Measurements from ENCODE around the gene SLC9A1.
A peak's percentile ranks its signal among the peaks of the same experiment; 100 is the strongest.

The SLC9A1 gene

GRCh38 chr1:27101696-27102095, 53.2 kb downstream of the SLC9A1 start:
- DNase-seq = no peak

- no peak for DNase-seq
Measured at GRCh38 chr1:27101054-27101491, 53.9 kb downstream of the SLC9A1 start.

GRCh38 chr1:27100335-27101053, 54.4 kb downstream of the SLC9A1 start:
- no peak for DNase-seq

GRCh38 chr1:27099587-27100334, 55.2 kb downstream of the SLC9A1 start:
- DNase-seq = no peak

- DNase-seq = no peak
Measured at GRCh38 chr1:27099135-27099586, 55.8 kb downstream of the SLC9A1 start.

GRCh38 chr1:27098431-27099134, 56.3 kb downstream of the SLC9A1 start:
- DNase-seq = no peak

- DNase-seq = peak; percentile 60
Measured at GRCh38 chr1:27097484-27097917, 57.4 kb downstream of the SLC9A1 start.

GRCh38 chr1:27095576-27095975, 59.3 kb downstream of the SLC9A1 start:
- no peak for DNase-seq

- DNase-seq = no peak
Measured at GRCh38 chr1:27092888-27093287, 62.0 kb downstream of the SLC9A1 start.

GRCh38 chr1:27090911-27091310, 64.0 kb downstream of the SLC9A1 start:
- DNase-seq = no peak

GRCh38 chr1:27087371-27088220, 67.3 kb downstream of the SLC9A1 start:
- no peak for DNase-seq

- no peak for DNase-seq
Measured at GRCh38 chr1:27086628-27087027, 68.3 kb downstream of the SLC9A1 start.

GRCh38 chr1:27086026-27086425, 68.9 kb downstream of the SLC9A1 start:
- DNase-seq = no peak

GRCh38 chr1:27084107-27084506, 70.8 kb downstream of the SLC9A1 start:
- DNase-seq = no peak

- no peak for DNase-seq
Measured at GRCh38 chr1:27077968-27078367, 77.0 kb downstream of the SLC9A1 start.

- DNase-seq = no peak
Measured at GRCh38 chr1:27076803-27077202, 78.1 kb downstream of the SLC9A1 start.

GRCh38 chr1:27074175-27074780, 80.6 kb downstream of the SLC9A1 start:
- no peak for DNase-seq

- no peak for DNase-seq
Measured at GRCh38 chr1:27071049-27071416, 83.9 kb downstream of the SLC9A1 start.

- no peak for DNase-seq
Measured at GRCh38 chr1:27070390-27071048, 84.4 kb downstream of the SLC9A1 start.

- DNase-seq = no peak
Measured at GRCh38 chr1:27068922-27069321, 86.0 kb downstream of the SLC9A1 start.

GRCh38 chr1:27065999-27066630, 88.8 kb downstream of the SLC9A1 start:
- no peak for DNase-seq
